Endometrial microvascular endothelial cells (primary cell): Measurements from ENCODE around the gene FAM174C. TPM values are rescaled to one million over a fixed set of nuclear protein-coding genes. Genes with fewer than 3 reads are reported as not detected.
"Not testable (repeated sequence)": the region's sequence is repeated elsewhere in the genome, so short reads cannot be mapped to it uniquely, and the experiment has no call there.

Source experiments
- in situ Hi-C: cut with HindIII; loops from 2 replicates; pipeline ENCODE4 v1.10.0; 2017; ENCODE audit warnings: low sequenced_read_pairs, low pct_unique_long_range_greater_than_20kb; ENCODE audit errors: inconsistent ontology term
- total RNA-seq: library from RNA; depleted of rRNA; stranded (reverse); fragments of >200 nt; gene quantifications from one replicate; pipeline ENCODE4 v1.2.3, GENCODE V29; 2015; ENCODE audit errors: inconsistent ontology term

The FAM174C gene
- total RNA-seq, 1 donor from 2014 or later = 83.3 TPM

DNA sequence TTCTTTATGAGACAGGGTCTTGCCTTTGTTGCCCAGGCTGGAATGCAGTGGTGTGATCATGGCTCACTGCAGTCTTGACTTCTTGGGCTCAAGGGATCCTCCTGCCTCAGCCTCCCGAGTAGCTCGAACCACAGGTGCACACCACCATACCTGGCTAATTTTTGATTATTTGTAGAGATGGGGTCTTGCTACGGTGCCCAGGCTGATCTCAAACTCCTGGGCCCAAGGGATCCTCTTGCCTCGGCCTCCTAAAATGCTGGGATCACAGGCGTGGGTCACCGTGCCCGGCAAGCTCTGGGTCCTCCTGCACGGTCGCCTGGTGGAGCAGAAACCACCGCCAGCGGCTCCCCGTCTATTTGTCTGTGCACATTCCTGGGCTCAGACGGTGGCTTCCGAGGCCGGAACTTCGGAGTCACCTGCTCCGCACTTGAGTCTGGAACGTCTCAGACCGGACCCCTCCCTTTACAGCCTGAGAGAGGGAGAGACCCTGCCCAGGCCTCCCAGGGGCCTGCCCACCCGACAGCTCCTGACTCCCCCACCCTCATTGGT lies 32.5 kb downstream of the FAM174C start:
- in situ Hi-C loops = no loop called here

- in situ Hi-C loops = no loop called here
Observed at GRCh38 chr19:1308718-1309117, 33.4 kb downstream of the FAM174C start.

GRCh38 chr19:1309977-1310852 lies 34.9 kb downstream of the FAM174C start:
- in situ Hi-C loops = no loop called here

DNA sequence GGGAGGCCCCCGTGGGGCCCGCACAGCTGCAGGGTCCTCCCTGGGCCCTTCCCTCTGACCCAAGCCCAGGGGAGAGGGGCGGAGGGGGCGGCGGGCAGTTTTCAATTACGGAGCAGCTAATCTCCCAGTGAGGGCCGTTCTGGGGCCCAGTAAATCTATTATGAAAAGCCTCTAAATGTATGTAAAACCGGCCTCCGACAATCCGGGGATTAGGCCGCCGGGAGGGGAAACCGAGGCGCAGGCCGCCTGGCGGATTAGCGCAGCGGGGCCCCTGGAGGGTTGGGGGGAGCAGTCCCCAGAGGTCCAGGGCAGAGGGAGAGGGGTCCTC lies 35.5 kb downstream of the FAM174C start:
- in situ Hi-C loops = no loop called here

GRCh38 chr19:1311543-1312091 lies 36.3 kb downstream of the FAM174C start:
- in situ Hi-C loops = no loop called here

- in situ Hi-C loops = no loop called here
Observed at GRCh38 chr19:1312767-1313694, 37.7 kb downstream of the FAM174C start.

DNA sequence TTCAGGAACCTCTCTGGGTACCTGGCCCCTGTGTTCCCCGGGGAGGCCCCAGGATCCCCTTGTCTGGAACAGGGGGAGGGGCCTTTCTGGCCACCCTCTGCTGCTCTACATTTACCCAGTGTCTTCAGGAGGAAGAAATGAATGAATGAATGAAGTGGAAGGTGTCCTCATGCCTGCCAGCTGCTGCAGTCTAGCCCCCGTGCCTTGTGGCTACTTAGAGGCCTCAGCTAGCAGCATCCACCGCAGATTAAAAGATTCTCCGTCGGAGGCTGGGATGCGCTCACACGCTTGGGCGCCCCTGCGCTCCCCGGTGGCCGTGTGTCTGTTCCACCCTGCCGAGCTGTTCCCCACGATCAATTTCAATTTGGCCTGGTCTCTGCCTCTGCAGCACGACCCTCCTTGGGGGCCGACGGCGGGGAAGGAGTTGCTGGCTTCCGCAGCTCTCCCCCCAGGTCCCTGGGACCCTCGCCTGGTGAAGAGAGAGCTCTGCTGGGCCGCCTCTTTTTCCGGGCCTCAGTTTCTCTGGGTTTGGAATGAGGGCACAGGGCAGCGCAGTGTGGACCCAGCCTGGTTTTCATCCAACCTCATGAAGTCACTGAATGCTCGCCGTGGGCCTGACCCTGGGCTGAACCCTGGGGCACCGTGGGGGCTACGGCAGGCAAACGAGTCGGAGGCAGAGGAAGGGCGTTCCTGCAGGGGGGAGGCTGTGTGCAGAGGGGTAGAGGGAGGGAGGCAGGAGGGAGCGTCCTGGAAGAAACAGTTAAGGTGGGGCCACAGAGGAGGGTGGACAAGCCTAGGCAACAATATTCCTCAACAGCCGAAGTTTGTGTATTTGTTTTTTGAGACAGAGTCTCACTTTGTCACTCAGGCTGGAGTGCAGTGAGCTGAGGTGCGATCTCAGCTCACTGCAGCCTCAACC lies 38.6 kb downstream of the FAM174C start:
- in situ Hi-C loops = no loop called here

DNA sequence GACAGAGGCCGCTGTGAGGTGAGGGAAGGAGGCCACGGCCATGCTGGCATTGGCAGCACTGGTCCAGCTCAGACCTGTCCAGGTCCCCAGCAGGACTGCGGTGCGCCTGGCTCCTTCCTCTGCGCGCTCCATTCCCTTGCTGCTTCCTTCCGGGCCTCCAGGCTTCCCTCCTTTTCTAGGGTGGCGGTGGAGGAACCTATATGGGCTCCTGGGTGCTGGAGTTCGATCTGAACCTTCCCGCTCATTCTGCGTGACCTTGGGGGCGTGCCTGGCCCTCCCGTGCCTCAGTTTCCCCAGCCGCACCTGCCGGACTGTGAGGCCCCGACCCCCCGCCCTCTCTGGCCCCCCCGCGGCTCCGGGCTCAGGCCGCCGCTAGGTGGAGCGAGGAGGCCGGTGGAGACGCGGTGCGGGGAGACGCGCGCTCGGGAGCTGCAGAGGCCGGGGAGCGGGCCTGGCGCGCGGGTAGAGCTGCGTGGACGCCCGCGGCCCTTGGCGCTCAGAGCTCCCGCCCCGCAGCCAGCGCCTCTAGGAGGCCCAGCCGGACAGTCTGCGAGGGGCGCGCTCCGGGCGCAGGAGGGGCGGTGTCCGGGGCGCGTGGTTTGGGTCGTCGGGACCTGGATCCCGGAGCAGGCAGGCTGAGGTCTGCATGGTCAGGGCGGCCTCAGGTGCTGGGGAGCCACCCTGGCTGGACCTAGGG lies 40.3 kb downstream of the FAM174C start:
- in situ Hi-C loops = no loop called here

DNA sequence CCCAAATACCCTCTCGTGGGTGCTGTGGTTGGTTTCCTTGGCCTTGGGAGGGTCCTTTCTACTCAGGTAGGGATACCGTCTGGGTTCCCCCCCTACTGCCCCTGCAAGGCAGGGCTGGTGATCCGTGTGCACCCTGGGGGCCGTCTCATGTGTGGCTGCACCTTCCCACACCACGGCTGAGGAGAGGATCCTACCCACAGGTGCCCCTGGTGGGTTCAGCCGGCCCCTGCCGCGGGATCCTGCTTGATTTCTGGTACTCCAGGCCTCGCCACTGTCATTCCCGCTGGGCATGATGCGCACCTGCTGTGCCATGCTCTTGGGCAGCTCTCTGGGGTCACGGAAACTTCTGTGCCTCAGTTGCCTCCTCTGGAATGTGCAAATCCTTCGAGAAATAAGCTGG lies 41.1 kb downstream of the FAM174C start:
- in situ Hi-C loops = no loop called here

- in situ Hi-C loops = no loop called here
Observed at GRCh38 chr19:1317274-1318003, 42.1 kb downstream of the FAM174C start.

DNA sequence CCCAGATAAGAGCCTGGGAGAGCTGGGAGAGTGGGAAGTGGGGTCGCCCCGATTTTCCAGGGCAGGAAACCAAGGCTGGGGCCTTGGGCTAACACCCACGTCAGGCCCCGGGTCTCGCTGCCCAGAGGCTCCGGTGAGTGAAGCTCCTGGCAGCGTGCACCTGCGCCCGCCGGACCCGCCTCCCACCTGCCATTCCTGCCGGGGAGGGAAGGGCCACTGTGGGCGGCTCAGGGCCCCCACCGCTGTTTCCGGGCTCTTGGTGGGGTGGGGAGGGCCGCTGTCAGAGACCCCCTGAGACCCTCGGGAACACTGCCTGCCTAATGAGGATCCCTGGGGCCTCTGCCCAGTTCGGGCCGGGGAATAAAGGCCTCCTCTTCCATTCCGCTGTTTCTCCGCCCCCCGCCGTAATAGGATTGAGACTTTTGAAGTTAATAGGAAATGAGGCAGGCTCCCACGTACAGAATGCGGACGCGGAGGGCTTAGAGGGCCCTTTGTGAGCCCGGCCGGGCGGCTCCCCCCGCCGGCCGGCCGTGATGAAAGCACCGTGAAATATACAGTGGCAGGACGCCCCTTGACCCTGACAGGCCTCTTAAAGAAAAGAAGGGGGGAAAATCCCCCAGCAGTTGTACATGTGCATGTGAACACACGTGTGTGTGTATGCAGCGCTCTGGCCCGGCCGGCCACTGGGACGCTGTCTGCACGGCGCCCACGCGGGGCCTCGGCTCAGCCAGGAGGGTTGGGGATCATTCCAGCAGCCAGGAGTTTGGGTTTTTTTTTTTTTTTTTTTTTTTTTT lies 43.5 kb downstream of the FAM174C start:
- in situ Hi-C loops = no loop called here

DNA sequence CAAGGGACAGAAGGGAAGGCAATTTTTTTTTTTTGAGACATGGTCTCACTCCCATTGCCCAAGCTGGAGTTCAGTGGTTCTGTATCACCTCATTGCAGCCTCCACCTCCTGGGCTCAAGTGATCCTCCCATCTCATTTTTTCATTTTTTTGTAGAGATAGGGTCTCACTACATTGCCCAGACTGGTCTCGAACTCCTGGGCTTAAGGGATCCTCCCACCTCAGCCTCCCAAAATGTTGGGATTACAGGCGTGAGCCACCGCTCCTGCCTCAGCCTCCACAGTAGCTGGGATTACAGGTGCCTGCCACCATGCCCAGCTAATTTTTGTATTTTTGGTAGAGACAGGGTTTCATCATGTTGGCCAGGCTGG lies 44.9 kb downstream of the FAM174C start:
- in situ Hi-C loops = not testable (repeated sequence)

GRCh38 chr19:1321539-1321938 lies 46.2 kb downstream of the FAM174C start:
- in situ Hi-C loops = no loop called here

GRCh38 chr19:1322198-1322981 lies 47.1 kb downstream of the FAM174C start:
- in situ Hi-C loops = no loop called here

DNA sequence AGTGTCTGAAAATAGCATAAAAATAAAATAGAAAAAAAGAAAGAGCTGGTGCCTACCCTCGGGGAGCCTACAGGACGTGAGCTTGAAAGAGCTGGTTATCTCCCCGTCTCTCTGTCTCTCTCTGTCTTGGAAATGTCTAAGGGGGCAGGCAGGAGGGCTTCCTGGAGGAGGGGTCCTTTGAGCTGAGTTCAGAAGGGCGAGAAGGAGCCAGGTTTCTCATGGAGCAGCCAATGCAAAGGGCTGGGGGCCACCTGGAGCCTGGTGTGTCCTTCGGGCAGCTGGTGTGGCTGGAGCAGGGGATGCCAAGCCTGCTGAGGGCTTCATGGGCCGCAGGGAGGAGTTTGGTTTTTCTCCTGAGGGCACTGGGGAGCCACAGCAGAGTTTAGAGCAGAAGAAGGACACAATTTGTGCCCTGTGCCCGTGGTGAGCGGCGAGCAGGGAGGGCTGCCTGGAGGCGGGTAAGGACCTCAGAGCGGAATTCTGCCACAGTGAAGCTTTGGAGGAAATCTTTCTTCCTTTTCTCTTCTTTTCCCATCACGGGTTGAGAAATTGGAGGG lies 49.0 kb downstream of the FAM174C start:
- in situ Hi-C loops = no loop called here
